IMR-90 (cell line): ENCODE results near the gene ZNF831.

ENCODE experiments used
- BHLHE40 ChIP-seq: fragments of 150-350 bp; IDR thresholded peaks from 2 replicates; pipeline ENCODE4 v1.6.1; 2016; ENCODE audit warnings: mild to moderate bottlenecking, low read depth, low read length
- CEBPB ChIP-seq: IDR thresholded peaks from 2 replicates; pipeline ENCODE4 v1.6.1; 2012; ENCODE audit warnings: low read depth, low read length, improper control_type of control experiment
- CHD1 ChIP-seq: IDR thresholded peaks from 2 replicates; pipeline ENCODE4 v1.6.1; 2012; ENCODE audit warnings: low read depth, low read length, improper control_type of control experiment
- FOS ChIP-seq: fragments of 150-350 bp; IDR thresholded peaks from 2 replicates; pipeline ENCODE4 v1.6.1; 2016; ENCODE audit warnings: low read depth, low read length
- MAZ ChIP-seq: IDR thresholded peaks from 2 replicates; pipeline ENCODE4 v1.6.1; 2012; ENCODE audit warnings: low read depth, mild to moderate bottlenecking, low read length, improper control_type of control experiment, moderate library complexity, borderline replicate concordance
- MXI1 ChIP-seq: IDR thresholded peaks from 2 replicates; pipeline ENCODE4 v1.6.1; 2012; ENCODE audit warnings: low read depth, mild to moderate bottlenecking, low read length, moderate library complexity, borderline replicate concordance
- POLR2A ChIP-seq: IDR thresholded peaks from 2 replicates; pipeline ENCODE4 v1.6.1; 2012; ENCODE audit warnings: mild to moderate bottlenecking, low read depth, low read length
- RAD21 ChIP-seq: IDR thresholded peaks from 2 replicates; pipeline ENCODE4 v1.6.1; 2012; ENCODE audit warnings: low read length, improper control_type of control experiment
- RCOR1 ChIP-seq: IDR thresholded peaks from 2 replicates; pipeline ENCODE4 v1.6.1; 2012; ENCODE audit warnings: mild to moderate bottlenecking, low read length, improper control_type of control experiment; ENCODE audit not compliant: insufficient replicate concordance
- RFX5 ChIP-seq: IDR thresholded peaks from 2 replicates; pipeline ENCODE4 v1.8.0; 2012; ENCODE audit warnings: low read depth, mild to moderate bottlenecking, low read length, moderate library complexity
- SMC3 ChIP-seq: fragments of 150-350 bp; IDR thresholded peaks from 2 replicates; pipeline ENCODE4 v1.6.1; 2016; ENCODE audit warnings: low read depth, mild to moderate bottlenecking, antibody characterized with exemption, low read length, moderate library complexity
- TF ChIP-seq, protein P1 (sequence below): conservative IDR thresholded peaks from 2 replicates; pipeline ENCODE4 v1.5.1; 2012; ENCODE audit warnings: mild to moderate bottlenecking, low read depth, low read length, improper control_type of control experiment
- TF ChIP-seq, protein P2 (sequence below): fragments of 150-350 bp; IDR thresholded peaks from 2 replicates; pipeline ENCODE4 v1.6.1; 2016; ENCODE audit warnings: low read depth, mild to moderate bottlenecking, low read length, moderate library complexity, borderline replicate concordance

DNA sequence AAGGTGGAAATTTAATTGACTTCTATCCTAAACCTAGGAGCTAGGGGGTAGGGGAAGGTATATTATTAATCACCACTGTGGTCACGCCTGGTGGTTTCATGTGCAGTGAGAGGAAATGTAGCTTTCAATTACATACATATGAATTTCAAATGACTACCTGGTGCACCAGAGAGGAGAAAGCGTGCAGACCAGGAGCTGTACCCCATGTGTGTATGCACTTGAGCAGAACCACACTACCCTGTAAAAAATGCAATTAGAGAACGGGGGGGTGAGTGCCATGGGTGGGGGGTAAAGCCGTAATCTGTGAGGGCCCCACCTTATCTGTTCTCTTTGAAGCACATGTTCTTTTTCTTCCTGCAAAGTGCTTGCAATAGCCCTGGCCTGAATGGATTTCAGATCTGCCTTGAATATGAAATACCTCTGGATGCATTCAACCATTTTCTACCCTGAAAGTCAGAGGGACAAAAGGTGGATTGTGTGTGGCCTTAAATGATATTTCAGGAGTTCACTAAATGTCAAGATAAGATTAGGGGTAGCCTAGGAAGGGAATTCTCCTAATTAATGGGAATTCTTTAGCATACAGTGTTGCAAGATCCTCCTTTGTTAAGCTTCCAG, 105.9 kb downstream of the ZNF831 start:
- TF ChIP-seq, protein P1, sequence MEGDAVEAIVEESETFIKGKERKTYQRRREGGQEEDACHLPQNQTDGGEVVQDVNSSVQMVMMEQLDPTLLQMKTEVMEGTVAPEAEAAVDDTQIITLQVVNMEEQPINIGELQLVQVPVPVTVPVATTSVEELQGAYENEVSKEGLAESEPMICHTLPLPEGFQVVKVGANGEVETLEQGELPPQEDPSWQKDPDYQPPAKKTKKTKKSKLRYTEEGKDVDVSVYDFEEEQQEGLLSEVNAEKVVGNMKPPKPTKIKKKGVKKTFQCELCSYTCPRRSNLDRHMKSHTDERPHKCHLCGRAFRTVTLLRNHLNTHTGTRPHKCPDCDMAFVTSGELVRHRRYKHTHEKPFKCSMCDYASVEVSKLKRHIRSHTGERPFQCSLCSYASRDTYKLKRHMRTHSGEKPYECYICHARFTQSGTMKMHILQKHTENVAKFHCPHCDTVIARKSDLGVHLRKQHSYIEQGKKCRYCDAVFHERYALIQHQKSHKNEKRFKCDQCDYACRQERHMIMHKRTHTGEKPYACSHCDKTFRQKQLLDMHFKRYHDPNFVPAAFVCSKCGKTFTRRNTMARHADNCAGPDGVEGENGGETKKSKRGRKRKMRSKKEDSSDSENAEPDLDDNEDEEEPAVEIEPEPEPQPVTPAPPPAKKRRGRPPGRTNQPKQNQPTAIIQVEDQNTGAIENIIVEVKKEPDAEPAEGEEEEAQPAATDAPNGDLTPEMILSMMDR = no peak
- TF ChIP-seq, protein P2, sequence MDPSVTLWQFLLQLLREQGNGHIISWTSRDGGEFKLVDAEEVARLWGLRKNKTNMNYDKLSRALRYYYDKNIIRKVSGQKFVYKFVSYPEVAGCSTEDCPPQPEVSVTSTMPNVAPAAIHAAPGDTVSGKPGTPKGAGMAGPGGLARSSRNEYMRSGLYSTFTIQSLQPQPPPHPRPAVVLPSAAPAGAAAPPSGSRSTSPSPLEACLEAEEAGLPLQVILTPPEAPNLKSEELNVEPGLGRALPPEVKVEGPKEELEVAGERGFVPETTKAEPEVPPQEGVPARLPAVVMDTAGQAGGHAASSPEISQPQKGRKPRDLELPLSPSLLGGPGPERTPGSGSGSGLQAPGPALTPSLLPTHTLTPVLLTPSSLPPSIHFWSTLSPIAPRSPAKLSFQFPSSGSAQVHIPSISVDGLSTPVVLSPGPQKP = no peak
- TF ChIP-seq POLR2A = no peak
- TF ChIP-seq RCOR1 = no peak
- no peak for TF ChIP-seq MXI1
- TF ChIP-seq FOS = no peak
- no peak for TF ChIP-seq RFX5
- no peak for TF ChIP-seq MAZ
- TF ChIP-seq BHLHE40 = no peak
- TF ChIP-seq SMC3 = no peak
- no peak for TF ChIP-seq CEBPB
- no peak for TF ChIP-seq RAD21
- no peak for TF ChIP-seq CHD1
